Measurements from ENCODE around the gene SEC16B.

SEC16B gene

GRCh38 chr1:177979272-177979671 is 9.4 kb upstream of the SEC16B start:
- no peak overlapping the region for H3K4me3 ChIP-seq
- TF ChIP-seq, protein P1, sequence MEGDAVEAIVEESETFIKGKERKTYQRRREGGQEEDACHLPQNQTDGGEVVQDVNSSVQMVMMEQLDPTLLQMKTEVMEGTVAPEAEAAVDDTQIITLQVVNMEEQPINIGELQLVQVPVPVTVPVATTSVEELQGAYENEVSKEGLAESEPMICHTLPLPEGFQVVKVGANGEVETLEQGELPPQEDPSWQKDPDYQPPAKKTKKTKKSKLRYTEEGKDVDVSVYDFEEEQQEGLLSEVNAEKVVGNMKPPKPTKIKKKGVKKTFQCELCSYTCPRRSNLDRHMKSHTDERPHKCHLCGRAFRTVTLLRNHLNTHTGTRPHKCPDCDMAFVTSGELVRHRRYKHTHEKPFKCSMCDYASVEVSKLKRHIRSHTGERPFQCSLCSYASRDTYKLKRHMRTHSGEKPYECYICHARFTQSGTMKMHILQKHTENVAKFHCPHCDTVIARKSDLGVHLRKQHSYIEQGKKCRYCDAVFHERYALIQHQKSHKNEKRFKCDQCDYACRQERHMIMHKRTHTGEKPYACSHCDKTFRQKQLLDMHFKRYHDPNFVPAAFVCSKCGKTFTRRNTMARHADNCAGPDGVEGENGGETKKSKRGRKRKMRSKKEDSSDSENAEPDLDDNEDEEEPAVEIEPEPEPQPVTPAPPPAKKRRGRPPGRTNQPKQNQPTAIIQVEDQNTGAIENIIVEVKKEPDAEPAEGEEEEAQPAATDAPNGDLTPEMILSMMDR (IDR thresholded peaks at IDR 0.05), result no peak
- no peak for DNase-seq (ENCODE audit: low spot score)
- H3K27ac ChIP-seq, result no peak overlapping the region

GRCh38 chr1:177978530-177978929 is 8.7 kb upstream of the SEC16B start:
- TF ChIP-seq, protein P1 (IDR thresholded peaks at IDR 0.05), result no peak
- DNase-seq (ENCODE audit: low spot score), result no peak
- Histone ChIP-seq H3K4me3 (no peak overlapping the region), H3K27ac (no peak overlapping the region)

- DNase-seq (ENCODE audit: low spot score), result no peak
- TF ChIP-seq, protein P1 (IDR thresholded peaks at IDR 0.05), result no peak
- Histone ChIP-seq H3K27ac (no peak overlapping the region), H3K4me3 (no peak overlapping the region)
These were observed 7.3 kb upstream of the SEC16B start for GRCh38 chr1:177977141-177977540.

DNA sequence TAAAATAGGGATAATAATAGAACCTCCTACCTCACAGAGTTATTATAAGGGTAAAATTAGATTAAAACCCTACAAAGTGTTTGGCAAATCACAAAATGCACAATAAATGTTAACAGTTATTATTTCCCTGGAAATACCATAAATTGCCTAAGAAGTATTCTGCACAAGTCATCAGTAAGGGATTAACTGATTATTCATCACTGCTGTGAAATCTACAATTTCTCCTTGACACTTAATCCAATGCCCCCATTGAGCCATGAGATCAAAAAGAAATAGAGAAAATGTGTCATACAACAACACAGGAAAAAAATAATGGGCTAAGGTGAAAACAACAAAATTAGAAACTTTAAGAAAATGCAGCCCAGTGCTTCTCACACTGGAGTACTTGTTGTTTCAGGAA is 6.7 kb upstream of the SEC16B start:
- no peak for DNase-seq (ENCODE audit: low spot score)
- TF ChIP-seq, protein P1 (IDR thresholded peaks at IDR 0.05), result no peak
- Histone ChIP-seq H3K27ac (no peak overlapping the region), H3K4me3 (no peak overlapping the region)

- TF ChIP-seq, protein P1 (IDR thresholded peaks at IDR 0.05), result no peak
- no peak for DNase-seq (ENCODE audit: low spot score)
- H3K4me3 ChIP-seq, result no peak overlapping the region
- no peak overlapping the region for H3K27ac ChIP-seq
These were observed 6.0 kb upstream of the SEC16B start for GRCh38 chr1:177975588-177976495.

DNA sequence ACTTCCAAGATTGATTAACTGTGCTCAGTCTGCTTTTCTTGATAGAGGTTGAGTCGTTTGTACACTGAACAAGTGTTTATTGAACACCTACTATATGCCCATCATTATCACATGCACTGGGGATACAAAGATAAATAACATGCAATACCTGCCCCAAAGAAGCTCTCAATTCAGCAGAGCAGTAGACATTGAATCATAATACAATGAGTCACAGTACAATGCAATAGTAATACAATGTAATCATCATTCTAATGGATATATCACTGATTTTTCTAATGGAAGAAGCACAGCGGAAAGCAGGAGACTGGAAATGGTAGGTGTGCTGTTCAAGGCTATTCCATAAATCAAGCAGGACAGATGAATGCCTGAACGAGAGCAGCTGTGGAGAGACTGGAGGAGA is 3.7 kb upstream of the SEC16B start:
- Histone ChIP-seq H3K4me3 (no peak overlapping the region), H3K27ac (no peak overlapping the region)
- TF ChIP-seq, protein P1 (IDR thresholded peaks at IDR 0.05), result no peak
- DNase-seq (ENCODE audit: low spot score), result no peak

DNA sequence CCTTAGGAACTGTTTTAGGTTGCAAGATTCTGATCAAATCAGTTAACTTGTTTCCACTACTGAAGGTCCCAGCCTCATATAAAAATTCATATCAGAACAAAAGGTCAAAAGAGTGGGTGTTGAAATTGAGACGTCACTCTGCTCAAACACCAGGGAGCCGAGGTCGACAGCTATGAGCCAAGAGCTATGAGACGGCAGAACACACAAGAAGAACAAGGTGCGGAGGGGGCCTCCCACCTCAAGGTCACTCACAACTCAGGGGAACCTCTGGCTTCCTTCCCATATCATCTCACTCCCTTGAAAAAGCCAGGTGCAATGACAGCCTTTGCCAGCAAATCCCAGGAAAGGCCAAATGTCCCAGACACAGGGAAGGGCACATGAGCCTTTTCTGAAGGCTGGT is 749 bp downstream of the SEC16B start:
- H3K27ac ChIP-seq, result no peak overlapping the region

More for the DNA sequence above, 749 bp downstream of the SEC16B start:
- H3K4me3 ChIP-seq, result no peak overlapping the region
- DNase-seq (ENCODE audit: low spot score), result no peak
- TF ChIP-seq, protein P1 (IDR thresholded peaks at IDR 0.05), result no peak
